DOHH2 (cell line): ENCODE data around the gene FUT7.

Experiments
- H3F3A ChIP-seq: fragments of 200-600 bp; sonication (generic), shearing (Covaris generic); 2 replicates; pipeline ENCODE4 v1.6.0; 2016; ENCODE audit warnings: antibody characterized with exemption, mild to moderate bottlenecking; ENCODE audit not compliant: control insufficient read depth, insufficient read depth
- H3K27ac ChIP-seq: fragments of 200-600 bp; sonication (generic); 2 replicates; pipeline ENCODE4 v1.5.1; 2014; ENCODE audit warnings: low read depth, mild to moderate bottlenecking, low read length, moderate library complexity
- H3K27me3 ChIP-seq: fragments of 200-600 bp; sonication (generic); 2 replicates; pipeline ENCODE4 v1.6.1; 2014; ENCODE audit warnings: mild to moderate bottlenecking, low read length, mixed read lengths; ENCODE audit not compliant: control insufficient read depth
- H3K36me3 ChIP-seq: fragments of 200-600 bp; sonication (generic); 2 replicates; pipeline ENCODE4 v1.6.1; 2014; ENCODE audit warnings: mild to moderate bottlenecking, low read length, moderate library complexity, mixed read lengths; ENCODE audit not compliant: control insufficient read depth
- H3K4me1 ChIP-seq: fragments of 200-600 bp; sonication (generic); 2 replicates; pipeline ENCODE4 v1.6.1; 2014; ENCODE audit warnings: mild to moderate bottlenecking, low read length, mixed read lengths; ENCODE audit not compliant: control insufficient read depth
- H3K4me2 ChIP-seq: fragments of 200-600 bp; sonication (generic); 2 replicates; pipeline ENCODE4 v1.6.0; 2014; ENCODE audit warnings: mild to moderate bottlenecking, low read length, moderate library complexity
- H3K4me3 ChIP-seq: fragments of 200-600 bp; sonication (generic); 2 replicates; pipeline ENCODE4 v1.5.1; 2014; ENCODE audit warnings: mild to moderate bottlenecking, low read length, mixed read lengths
- H3K79me2 ChIP-seq: fragments of 200-600 bp; sonication (generic); 2 replicates; pipeline ENCODE4 v1.6.1; 2014; ENCODE audit warnings: mild to moderate bottlenecking, low read length, mixed read lengths; ENCODE audit not compliant: control insufficient read depth
- H3K9me2 ChIP-seq: fragments of 200-600 bp; sonication (generic); replicated peaks from 2 replicates; pipeline ENCODE4 v1.6.1; 2014; ENCODE audit warnings: mild to moderate bottlenecking, low read length, mixed read lengths; ENCODE audit not compliant: control insufficient read depth
- H3K9me3 ChIP-seq: fragments of 200-600 bp; sonication (generic); 2 replicates; pipeline ENCODE4 v1.6.1; 2014; ENCODE audit warnings: antibody characterized with exemption, low read length, mixed read lengths; ENCODE audit not compliant: control insufficient read depth, insufficient read depth
- H4K20me1 ChIP-seq: fragments of 200-600 bp; sonication (generic); 2 replicates; pipeline ENCODE4 v1.6.0; 2014; ENCODE audit warnings: low read depth, mild to moderate bottlenecking, antibody characterized with exemption, low read length, moderate library complexity; ENCODE audit not compliant: control insufficient read depth, insufficient read depth
- EZH2phosphoT487 ChIP-seq: fragments of 200-600 bp; sonication (generic); IDR thresholded peaks from 2 replicates; pipeline ENCODE4 v1.6.1; 2017; ENCODE audit warnings: borderline replicate concordance, mild to moderate bottlenecking, antibody characterized with exemption, low read length, moderate library complexity, mixed read lengths
- TF ChIP-seq, protein P1 (sequence below): fragments of 200-600 bp; sonication (generic); IDR thresholded peaks from one replicate; pipeline ENCODE4 v1.5.1; 2014; ENCODE audit warnings: antibody characterized with exemption, mild to moderate bottlenecking, low read depth, low read length; ENCODE audit not compliant: poor library complexity, severe bottlenecking

FUT7 gene

DNA sequence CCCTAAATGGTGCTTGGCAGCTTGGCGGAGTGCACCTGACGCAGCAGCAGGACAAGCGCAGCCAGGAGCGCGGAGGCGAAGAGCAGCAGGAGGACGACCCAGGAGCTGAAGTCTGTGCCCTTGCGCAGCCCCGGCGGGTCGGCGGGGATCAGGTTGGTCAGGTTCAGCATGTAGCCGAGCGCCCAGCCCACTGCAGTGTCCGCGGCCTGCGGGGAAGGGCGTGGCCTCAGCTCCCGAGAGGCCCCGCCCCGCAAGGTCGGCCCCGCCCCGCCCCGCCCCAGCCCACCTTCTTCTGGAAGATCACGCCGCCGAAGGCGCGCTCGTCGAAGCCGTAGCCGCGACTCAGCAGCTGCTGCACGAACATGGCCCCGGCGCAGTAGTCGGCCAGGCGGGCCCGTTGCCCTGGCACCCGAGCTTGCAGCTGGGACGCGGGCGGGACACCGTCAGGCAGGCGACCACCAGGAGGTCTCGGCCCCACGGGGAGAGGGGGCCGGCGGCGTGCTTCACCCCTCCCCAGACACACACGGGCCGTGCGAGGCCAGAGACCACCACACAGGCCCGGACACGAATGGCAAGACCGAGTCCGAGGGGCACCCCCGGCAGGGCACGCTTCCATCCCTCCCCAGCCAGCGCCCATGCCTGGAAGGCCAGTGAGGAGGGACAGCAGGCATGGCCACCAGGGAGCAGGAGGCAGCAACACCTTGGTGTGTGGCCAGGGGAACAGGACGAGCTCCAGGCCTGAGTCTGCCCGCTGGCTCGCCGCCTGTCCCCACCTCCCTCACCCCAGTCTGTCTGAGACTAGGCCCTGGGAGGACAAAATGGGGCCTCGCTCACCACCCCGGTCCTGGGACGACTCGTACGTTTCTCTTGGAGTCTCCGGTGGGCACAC, 17.0 kb upstream of the FUT7 start:
- Histone ChIP-seq H3K4me1 (peaks cover 9% of the 10 kb centered on the region), H3K9me3 (no peaks in the 10 kb centered on the region), H3F3A (no peaks in the 10 kb centered on the region), H3K4me2 (no peak overlapping the region), H3K27ac (no peak overlapping the region), H3K27me3 (peaks cover 58% of the 10 kb centered on the region), H3K9me2 (no peaks in the 10 kb centered on the region), H3K4me3 (no peak overlapping the region), H4K20me1 (peaks cover 8% of the 10 kb centered on the region), H3K79me2 (no peaks in the 10 kb centered on the region), H3K36me3 (no peaks in the 10 kb centered on the region)
- no peak for TF ChIP-seq EZH2phosphoT487
- TF ChIP-seq, protein P1, sequence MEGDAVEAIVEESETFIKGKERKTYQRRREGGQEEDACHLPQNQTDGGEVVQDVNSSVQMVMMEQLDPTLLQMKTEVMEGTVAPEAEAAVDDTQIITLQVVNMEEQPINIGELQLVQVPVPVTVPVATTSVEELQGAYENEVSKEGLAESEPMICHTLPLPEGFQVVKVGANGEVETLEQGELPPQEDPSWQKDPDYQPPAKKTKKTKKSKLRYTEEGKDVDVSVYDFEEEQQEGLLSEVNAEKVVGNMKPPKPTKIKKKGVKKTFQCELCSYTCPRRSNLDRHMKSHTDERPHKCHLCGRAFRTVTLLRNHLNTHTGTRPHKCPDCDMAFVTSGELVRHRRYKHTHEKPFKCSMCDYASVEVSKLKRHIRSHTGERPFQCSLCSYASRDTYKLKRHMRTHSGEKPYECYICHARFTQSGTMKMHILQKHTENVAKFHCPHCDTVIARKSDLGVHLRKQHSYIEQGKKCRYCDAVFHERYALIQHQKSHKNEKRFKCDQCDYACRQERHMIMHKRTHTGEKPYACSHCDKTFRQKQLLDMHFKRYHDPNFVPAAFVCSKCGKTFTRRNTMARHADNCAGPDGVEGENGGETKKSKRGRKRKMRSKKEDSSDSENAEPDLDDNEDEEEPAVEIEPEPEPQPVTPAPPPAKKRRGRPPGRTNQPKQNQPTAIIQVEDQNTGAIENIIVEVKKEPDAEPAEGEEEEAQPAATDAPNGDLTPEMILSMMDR: no peak

GRCh38 chr9:137046088-137046787, 14.3 kb upstream of the FUT7 start, which contains the start of gene NPDC1:
NPDC1 (minus strand) TSS chr9:137046177; CDS start chr9:137045989, 188 bp downstream.
- H3K4me2 ChIP-seq: peak within 1 kb of the TSS; percentile 60
- H3K79me2 ChIP-seq: no peaks in the 10 kb centered on the region
- H3K27ac ChIP-seq: no peak within 1 kb of the TSS
- peaks cover 50% of the 10 kb centered on the region for H3K27me3 ChIP-seq
- no peaks in the 10 kb centered on the region for H3K9me3 ChIP-seq
- H3K4me3 ChIP-seq: peak within 1 kb of the TSS; percentile 50
- TF ChIP-seq, protein P1: peak; percentile 90
- TF ChIP-seq EZH2phosphoT487: peak; percentile 95; the same call in 1 of the 2 replicates
- H3K9me2 ChIP-seq: no peaks in the 10 kb centered on the region
- no peaks in the 10 kb centered on the region for H3F3A ChIP-seq
- H4K20me1 ChIP-seq: peaks cover 8% of the 10 kb centered on the region
- H3K36me3 ChIP-seq: no peaks in the 10 kb centered on the region
- peaks cover 6% of the 10 kb centered on the region for H3K4me1 ChIP-seq

DNA sequence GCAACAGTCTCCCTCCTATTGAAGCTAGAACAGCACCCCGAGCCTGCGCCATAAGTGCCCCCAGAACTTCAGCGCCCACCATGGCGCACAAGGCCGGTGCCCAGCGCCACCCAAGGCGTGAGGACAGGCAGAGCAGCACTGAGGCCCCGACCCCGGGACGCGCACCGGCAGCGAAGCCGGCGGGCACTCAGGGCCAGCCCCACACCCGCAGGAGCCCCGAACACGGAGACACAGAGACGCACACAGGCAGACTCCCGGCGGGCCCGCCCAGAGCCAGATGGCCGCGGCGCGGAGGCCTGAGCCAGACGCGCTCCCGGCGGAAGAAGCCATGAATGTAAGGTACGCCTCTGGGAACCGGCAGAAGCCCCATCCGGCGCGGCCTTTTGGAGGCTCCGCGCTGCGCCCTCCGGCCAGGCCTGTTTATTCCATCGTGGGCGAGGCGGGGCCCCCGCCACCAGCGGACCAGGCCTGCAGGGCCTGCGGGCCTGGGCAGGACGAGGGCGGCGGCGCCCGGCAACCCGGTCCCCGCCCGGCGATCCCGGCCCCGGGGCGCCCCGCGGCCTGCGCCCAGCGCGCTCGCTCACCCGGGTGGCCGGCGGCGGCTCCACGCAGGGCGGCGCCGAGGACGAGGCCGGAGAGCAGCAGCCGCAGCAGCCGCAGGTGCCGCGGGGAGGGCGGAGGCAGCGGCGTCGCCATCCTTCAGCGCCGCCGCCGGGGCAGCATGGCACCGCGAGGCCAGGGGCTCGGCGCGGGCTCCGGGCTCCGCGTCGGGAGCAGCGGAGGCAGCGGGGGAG, 13.6 kb upstream of the FUT7 start:
- Histone ChIP-seq H3F3A (no peaks in the 10 kb centered on the region), H3K79me2 (no peaks in the 10 kb centered on the region), H3K9me3 (no peaks in the 10 kb centered on the region), H3K27me3 (peaks cover 48% of the 10 kb centered on the region), H3K27ac (no peak overlapping the region), H3K4me3 (peak overlapping the region; percentile 50), H4K20me1 (peaks cover 8% of the 10 kb centered on the region), H3K4me2 (peak overlapping the region; percentile 60), H3K9me2 (no peaks in the 10 kb centered on the region), H3K36me3 (no peaks in the 10 kb centered on the region), H3K4me1 (peaks cover 6% of the 10 kb centered on the region)
- TF ChIP-seq, protein P1: no peak
- peak; percentile 85; the same call in 1 of the 2 replicates for TF ChIP-seq EZH2phosphoT487
